Smooth muscle cell (in vitro differentiated cells): ENCODE results near the gene HS6ST1. TPM values are rescaled to one million over a fixed set of nuclear protein-coding genes. Genes with fewer than 3 reads are reported as not detected.

Source experiments
- DNase-seq: peaks from one replicate; lab custom pipeline; 2025; ENCODE audit not compliant: unreplicated experiment; lab: John Stamatoyannopoulos, UW
- H2AFZ ChIP-seq: fragments of 200-600 bp; sonication (generic); 2 replicates; pipeline ENCODE4 v1.6.0; 2016; ENCODE audit warnings: antibody characterized with exemption, low read depth, mild to moderate bottlenecking
- H3F3A ChIP-seq: fragments of 200-600 bp; sonication (generic); 2 replicates; pipeline ENCODE4 v1.6.0; 2017; ENCODE audit warnings: antibody characterized with exemption, low read depth
- H3K27ac ChIP-seq: fragments of 200-600 bp; sonication (generic); 2 replicates; pipeline ENCODE4 v1.5.1; 2016; ENCODE audit warnings: low read depth, mild to moderate bottlenecking
- H3K27me3 ChIP-seq: fragments of 200-600 bp; sonication (generic); 2 replicates; pipeline ENCODE4 v1.6.1; 2016; ENCODE audit warnings: low read depth, mild to moderate bottlenecking
- H3K36me3 ChIP-seq: fragments of 200-600 bp; sonication (generic); 2 replicates; pipeline ENCODE4 v1.5.1; 2016; ENCODE audit warnings: low read depth
- H3K4me1 ChIP-seq: fragments of 200-600 bp; sonication (generic); 2 replicates; pipeline ENCODE4 v1.5.1; 2016; ENCODE audit warnings: low read depth
- H3K4me2 ChIP-seq: fragments of 200-600 bp; sonication (generic); 2 replicates; pipeline ENCODE4 v1.6.0; 2016; ENCODE audit warnings: mild to moderate bottlenecking
- H3K4me3 ChIP-seq: fragments of 200-600 bp; sonication (generic); 2 replicates; pipeline ENCODE4 v1.5.1; 2016; ENCODE audit warnings: mild to moderate bottlenecking
- H3K79me2 ChIP-seq: fragments of 200-600 bp; sonication (generic); 2 replicates; pipeline ENCODE4 v1.6.0; 2016; ENCODE audit warnings: low read depth, mild to moderate bottlenecking
- H3K9ac ChIP-seq: fragments of 200-600 bp; sonication (generic); 2 replicates; pipeline ENCODE4 v1.6.0; 2016; ENCODE audit warnings: low read depth
- H3K9me3 ChIP-seq: fragments of 200-600 bp; sonication (generic); replicated peaks from 2 replicates; pipeline ENCODE4 v1.5.1; 2016; ENCODE audit warnings: low read depth
- H4K20me1 ChIP-seq: fragments of 200-600 bp; sonication (generic); 2 replicates; pipeline ENCODE4 v1.6.0; 2016; ENCODE audit warnings: low read depth
- CTCF ChIP-seq: fragments of 200-600 bp; sonication (generic); IDR thresholded peaks from 2 replicates; pipeline ENCODE4 v1.5.1; 2017; ENCODE audit warnings: borderline replicate concordance, mild to moderate bottlenecking, antibody characterized with exemption; ENCODE audit not compliant: insufficient read depth, poor library complexity, severe bottlenecking
- WGBS: methylation state at CpG from one replicate; pipeline ENCODE4 v1.1.7; 2016; ENCODE audit warnings: low lambda C conversion rate; 5-methylcytosine and 5-hydroxymethylcytosine counted together
- polyA plus RNA-seq: library from polyadenylated mRNA; unstranded; fragments of >200 nt; fragmentation: Nextera tagmentation; extraction: Ambion mirVana; gene quantifications from 2 replicates; pipeline ENCODE4 v1.2.1, GENCODE V29; 2016
- total RNA-seq: library from RNA; depleted of rRNA; stranded (reverse); fragments of >200 nt; gene quantifications from 2 replicates; pipeline ENCODE4 v1.2.3, GENCODE V29; 2014

Gene HS6ST1
- total and polyA plus RNA-seq, 2 experiments from 2014 or later: 9.3 to 13.0 TPM

- Histone ChIP-seq H3K36me3 (no peaks in the 10 kb centered on the region), H3K9me3 (no peaks in the 10 kb centered on the region), H3K79me2 (peaks cover 29% of the 10 kb centered on the region), H3K27me3 (no peaks in the 10 kb centered on the region), H3K4me3 (no peak overlapping the region), H3K27ac (no peak overlapping the region), H3K9ac (no peak overlapping the region), H3K4me1 (peaks cover 11% of the 10 kb centered on the region), H3K4me2 (no peak overlapping the region), H3F3A (no peaks in the 10 kb centered on the region), H2AFZ (no peak overlapping the region), H4K20me1 (peaks cover 96% of the 10 kb centered on the region)
- no peak for DNase-seq
- TF ChIP-seq CTCF: no peak
- WGBS: 95% methylated on average over 7 of the region's 7 CpGs
These were observed 7.4 kb downstream of the HS6ST1 start for GRCh38 chr2:128311216-128311754.

GRCh38 chr2:128310761-128311160, 7.9 kb downstream of the HS6ST1 start:
- Histone ChIP-seq H3K36me3 (no peaks in the 10 kb centered on the region), H3K4me3 (no peak overlapping the region), H3K4me1 (peaks cover 12% of the 10 kb centered on the region), H3K9me3 (no peaks in the 10 kb centered on the region), H2AFZ (no peak overlapping the region), H3F3A (peaks cover under 1% of the 10 kb centered on the region), H3K79me2 (peaks cover 24% of the 10 kb centered on the region), H3K9ac (no peak overlapping the region), H3K4me2 (no peak overlapping the region), H4K20me1 (peaks cover 91% of the 10 kb centered on the region), H3K27ac (no peak overlapping the region), H3K27me3 (no peaks in the 10 kb centered on the region)
- DNase-seq: no peak
- WGBS: 64% methylated on average over 4 of the region's 4 CpGs
- TF ChIP-seq CTCF: no peak

- Histone ChIP-seq H3K36me3 (no peaks in the 10 kb centered on the region), H3K79me2 (peaks cover 19% of the 10 kb centered on the region), H3K4me2 (no peak overlapping the region), H2AFZ (no peak overlapping the region), H3K4me3 (no peak overlapping the region), H3K4me1 (peaks cover 17% of the 10 kb centered on the region), H3F3A (peaks cover 3% of the 10 kb centered on the region), H3K27ac (no peak overlapping the region), H4K20me1 (peaks cover 86% of the 10 kb centered on the region), H3K9ac (no peak overlapping the region), H3K27me3 (no peaks in the 10 kb centered on the region), H3K9me3 (no peaks in the 10 kb centered on the region)
- WGBS: 98% methylated on average over 12 of the region's 12 CpGs
- TF ChIP-seq CTCF: no peak
- no peak for DNase-seq
These were observed 8.5 kb downstream of the HS6ST1 start for GRCh38 chr2:128310094-128310716.
